Left kidney (tissue), 2 donors: ENCODE data around the gene CNTNAP2. TPM values are rescaled to one million over a fixed set of nuclear protein-coding genes. Genes with fewer than 3 reads are reported as not detected.
A peak's percentile ranks its signal among the peaks of the same experiment; 100 is the strongest.

Experiments used
- DNase-seq: peaks from one replicate; pipeline ENCODE4 v3.0.0-alpha.2; 2013
- polyA plus RNA-seq: library from polyadenylated mRNA; unstranded; fragments of 120-200 nt; gene quantifications from one replicate; pipeline ENCODE4 v1.2.1, GENCODE V29; 2013; ENCODE audit not compliant: insufficient read length

The CNTNAP2 gene
- polyA plus RNA-seq, 1 donor = 26.4 TPM

GRCh38 chr7:148104136-148104716 lies 1987.6 kb downstream of the CNTNAP2 start:
- no peak for DNase-seq

GRCh38 chr7:148104924-148105323 lies 1988.3 kb downstream of the CNTNAP2 start:
- no peak for DNase-seq

DNA sequence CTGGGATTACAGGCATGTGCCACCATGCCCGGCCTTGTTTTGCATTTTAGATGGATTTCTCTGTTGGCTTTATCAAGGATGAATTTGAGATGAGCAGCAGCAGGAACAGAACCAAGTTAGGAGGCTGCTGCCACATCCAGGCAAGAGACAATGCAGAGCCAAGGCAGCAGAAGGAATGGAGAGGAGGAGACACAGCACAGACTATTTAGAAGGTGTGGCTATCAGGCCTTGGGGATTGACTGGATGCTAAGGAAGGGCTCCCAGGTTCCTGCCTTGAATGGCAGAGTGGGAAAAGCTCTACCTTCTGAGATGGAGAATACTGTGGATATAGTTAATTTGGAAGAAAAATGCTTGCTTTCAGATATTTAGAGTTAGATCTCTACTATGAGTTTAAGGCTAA lies 1989.3 kb downstream of the CNTNAP2 start:
- DNase-seq = no peak

- no peak for DNase-seq
These were observed 1991.0 kb downstream of the CNTNAP2 start for GRCh38 chr7:148107443-148108127.

DNA sequence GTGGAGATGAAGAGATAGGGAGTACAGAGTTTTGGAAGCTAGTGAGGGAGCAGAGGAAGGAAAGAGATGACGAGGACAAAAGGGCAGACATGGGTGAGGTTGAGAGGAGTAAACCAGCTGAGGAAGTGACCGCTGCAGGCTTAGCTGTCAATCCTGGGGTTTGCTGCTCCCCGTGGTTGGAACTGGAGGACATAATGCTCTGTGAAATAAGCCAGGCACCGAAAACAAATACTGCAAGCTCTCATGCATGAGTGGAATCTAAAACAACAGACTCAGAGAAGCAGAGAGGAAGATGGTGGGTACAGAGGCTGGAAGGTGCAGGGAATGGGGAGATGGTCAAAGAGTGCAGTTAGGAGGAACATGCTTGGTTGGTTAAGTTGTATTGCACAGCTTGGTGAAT lies 1991.8 kb downstream of the CNTNAP2 start:
- DNase-seq = no peak

DNA sequence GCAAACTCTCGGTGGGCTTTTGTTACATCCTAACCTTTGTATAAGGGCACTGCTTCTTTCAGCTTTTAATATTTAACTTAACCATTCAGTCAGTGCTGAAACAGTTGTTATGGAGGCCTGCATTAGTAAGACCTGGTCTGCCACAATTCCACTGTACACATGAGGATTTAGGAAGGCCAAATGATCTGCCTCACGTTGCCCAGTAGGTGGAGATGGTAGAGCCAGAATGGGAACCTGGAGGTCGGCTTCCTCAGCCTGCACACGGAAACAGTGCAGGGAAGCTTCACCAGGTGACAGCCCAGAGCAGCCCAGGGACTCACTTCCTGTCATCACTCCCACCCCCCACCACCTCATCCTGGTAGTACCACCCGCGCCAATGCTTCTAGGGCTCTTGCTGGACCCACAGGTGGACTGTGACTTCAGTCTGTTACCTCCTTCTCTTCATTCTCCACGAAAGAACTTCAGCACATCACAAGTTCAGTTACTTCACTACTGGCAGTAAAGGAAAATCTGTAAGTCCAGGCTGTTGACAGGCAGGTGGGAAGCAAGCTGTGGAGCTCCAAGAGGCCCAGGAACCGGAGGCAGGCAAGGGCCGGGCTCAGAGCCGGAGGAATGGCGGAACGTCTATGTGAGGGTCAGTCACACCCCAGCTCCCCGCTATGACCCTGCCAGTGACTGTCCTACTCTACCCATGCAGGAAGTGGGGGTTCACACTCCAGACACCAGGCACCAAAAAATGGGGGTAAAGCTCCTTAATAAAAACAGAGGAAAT lies 1993.7 kb downstream of the CNTNAP2 start:
- no peak for DNase-seq

GRCh38 chr7:148114804-148115203 lies 1998.2 kb downstream of the CNTNAP2 start:
- DNase-seq = no peak

- no peak for DNase-seq
These were observed 1998.7 kb downstream of the CNTNAP2 start for GRCh38 chr7:148115308-148115707.

DNA sequence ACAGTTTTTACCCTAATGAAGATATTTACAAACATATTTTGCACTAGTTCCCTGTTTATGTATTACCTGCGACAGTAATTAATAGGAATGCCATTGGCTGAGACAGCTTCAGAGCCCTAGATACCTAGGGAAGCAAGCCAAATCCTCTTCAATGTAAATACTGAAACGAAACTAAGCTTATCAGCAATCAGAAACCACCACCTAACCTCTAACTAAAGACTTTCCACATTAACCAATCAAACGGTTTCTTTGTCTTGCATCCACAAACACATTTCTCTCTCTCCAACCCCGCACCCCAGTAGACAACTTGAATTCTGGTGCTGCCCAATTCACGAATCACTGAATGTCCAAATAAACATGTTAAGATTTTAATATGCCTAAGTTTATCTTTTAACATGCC lies 1999.6 kb downstream of the CNTNAP2 start:
- no peak for DNase-seq

DNA sequence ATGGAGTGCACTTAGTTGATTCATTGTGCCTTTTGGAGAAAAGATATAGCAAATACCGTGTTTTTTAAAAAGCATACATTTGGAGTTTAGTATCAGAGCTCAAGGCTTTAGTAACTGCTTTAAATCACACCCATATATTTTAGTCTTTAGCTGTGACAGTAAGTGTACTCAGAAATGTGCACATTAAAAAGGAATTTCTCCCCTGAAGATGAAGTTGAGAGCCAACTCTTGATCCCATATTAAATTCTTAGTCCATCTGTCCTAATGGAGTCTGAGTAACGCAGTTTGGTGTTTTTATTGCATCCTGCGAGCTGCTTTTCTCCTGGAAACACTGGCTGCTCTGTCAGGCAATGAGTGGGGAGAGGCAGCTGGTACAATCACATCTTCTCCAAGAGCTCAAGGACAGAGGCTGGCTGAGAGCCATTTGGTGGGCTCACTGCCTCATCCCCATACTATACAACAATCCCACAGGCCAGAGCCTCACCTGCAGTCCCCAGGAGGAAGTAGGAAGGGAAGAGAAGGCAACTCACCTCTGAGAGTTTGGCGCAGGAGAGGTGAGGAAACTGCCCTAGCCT lies 2000.3 kb downstream of the CNTNAP2 start:
- no peak for DNase-seq

DNA sequence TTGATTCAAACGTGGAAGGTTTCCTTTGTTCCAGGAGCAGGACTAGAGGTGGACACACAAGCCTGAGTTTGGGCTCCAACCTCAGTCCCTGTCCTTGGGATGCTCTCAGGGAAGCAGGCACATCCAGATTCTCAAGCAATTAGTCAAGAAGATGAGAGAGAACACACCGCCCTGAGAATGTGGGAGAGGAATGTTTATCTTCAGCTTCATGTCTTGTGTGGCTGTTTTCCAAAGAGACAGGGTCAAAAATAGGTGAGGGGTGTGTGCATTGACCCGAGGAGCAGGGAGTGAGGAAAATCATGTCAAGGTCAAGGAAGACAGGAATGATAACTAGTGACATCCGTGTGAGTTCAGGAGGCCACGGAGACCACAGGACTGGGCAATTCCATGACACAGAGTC lies 2001.8 kb downstream of the CNTNAP2 start:
- no peak for DNase-seq

DNA sequence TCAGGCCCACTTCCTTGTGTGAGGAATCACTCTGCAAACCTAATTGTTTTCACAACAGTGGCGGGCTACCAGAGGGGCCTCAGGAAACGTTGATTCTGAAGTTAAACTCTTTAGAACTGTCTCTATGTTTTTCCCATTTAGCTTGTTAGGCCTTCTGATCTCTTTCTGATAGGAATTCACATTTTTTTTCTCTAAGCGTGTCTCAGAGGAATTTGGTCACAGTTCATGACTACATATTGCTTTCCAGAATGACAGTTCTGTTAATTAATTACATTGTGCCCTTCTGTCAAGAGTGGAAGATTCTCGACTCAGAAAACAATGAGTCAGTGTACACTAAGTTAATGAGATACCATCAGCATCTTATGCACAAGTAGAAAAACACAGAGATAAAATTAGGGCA lies 2004.8 kb downstream of the CNTNAP2 start:
- no peak for DNase-seq

DNA sequence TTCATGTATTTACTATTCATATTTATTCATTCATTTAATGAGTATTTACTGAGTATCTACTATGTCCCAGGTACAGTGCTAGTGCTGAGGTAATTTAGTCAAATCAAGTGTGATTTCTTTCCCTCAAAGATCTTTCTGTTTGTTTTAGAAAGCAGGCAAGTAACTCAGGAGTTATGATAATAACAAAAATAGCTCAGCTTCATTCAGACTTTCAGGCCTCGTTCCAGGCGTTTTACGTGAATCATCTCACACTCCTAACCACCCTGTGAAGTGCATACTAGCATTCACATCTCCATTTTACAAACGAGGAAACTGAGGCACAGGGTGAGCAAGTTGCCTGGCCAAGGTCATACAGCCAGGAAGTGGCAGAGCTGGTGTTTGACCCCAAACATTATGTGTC lies 2005.2 kb downstream of the CNTNAP2 start:
- no peak for DNase-seq

GRCh38 chr7:148124477-148124876 lies 2007.9 kb downstream of the CNTNAP2 start:
- DNase-seq = no peak

GRCh38 chr7:148127374-148127773 lies 2010.8 kb downstream of the CNTNAP2 start:
- no peak for DNase-seq

DNA sequence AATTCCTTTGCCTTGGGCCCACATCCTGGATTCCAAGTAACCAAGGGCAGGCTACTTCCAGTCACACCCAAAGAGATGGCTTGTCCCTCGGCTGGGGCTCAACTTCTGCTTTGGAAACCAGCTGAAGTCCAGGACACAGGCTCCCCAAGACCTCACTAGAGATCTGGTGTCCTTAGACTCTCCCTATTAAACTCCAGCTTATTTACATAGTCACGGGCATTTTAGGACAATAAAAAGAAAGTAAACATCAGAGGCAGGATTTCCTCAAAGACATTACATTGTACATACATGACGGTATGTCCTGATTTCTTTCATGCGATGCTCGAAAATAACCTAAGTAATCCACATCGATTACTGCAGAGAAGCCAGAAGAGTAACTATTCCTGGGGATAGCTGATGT lies 2012.4 kb downstream of the CNTNAP2 start:
- DNase-seq = no peak

DNA sequence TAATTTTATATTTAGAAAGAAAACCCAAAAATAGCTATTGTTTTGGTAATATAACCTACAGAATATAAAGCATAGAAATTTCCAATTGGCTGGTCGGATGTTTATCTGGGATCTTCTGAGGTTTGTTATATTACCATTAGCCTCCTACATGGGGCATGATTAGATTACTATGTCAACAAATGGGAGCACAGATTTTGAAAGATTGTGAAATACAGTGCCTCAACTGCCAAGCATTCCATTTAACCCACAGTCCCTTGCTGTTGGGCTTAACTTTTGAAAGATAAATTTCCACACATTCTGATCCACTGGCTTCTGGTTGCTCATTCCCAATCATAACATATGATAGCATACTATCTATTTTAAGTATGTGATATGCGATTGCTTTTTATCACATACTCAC lies 2018.5 kb downstream of the CNTNAP2 start:
- no peak for DNase-seq

GRCh38 chr7:148135997-148136396 lies 2019.4 kb downstream of the CNTNAP2 start:
- no peak for DNase-seq

DNA sequence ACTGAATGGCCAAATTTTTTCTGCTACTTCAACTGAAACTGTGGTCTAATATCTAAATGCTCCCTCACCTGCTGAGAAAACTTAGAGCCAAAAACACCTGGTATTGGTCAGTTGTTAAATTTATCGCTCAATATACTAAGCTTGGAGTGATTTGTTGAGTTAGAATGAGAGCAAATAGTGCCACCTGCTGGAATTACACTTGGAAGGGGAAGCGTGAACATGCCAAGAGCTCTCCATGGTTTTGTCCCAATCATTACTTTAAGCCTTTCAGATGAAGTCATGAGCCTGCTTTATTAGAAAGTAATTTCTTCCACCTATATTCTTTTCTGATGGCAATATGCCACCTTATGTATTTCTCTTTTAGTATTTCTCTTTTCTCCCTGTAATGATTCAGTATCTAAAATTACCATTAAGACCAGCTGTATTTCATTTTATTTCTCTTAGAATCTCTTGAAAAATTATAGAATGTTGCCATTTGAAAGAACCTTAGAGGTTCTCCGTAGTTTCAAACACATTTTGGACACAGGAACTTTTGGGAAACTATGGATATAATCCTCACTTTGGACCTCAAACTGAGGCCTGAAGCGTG lies 2026.2 kb downstream of the CNTNAP2 start:
- peak; percentile 73 for DNase-seq

DNA sequence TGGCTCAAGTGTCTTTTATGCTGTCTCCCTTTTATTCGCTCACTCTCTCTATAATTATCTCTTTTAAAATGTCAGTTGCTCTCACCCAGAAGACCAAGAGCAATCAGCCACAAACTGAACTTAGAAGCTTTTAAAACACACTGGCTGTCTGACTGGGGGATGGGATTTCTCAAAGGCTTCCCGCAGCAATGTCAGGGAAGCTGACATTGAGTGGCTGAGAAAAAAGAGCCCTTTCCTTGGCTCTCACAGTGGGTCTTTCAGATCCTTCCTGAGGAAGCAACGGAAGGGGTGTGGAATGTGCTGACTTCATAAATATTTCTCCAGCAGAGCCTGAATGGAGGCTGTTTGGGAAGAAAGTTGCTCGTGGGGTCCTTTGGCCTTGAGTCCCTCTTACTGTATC lies 2028.2 kb downstream of the CNTNAP2 start:
- no peak for DNase-seq

DNA sequence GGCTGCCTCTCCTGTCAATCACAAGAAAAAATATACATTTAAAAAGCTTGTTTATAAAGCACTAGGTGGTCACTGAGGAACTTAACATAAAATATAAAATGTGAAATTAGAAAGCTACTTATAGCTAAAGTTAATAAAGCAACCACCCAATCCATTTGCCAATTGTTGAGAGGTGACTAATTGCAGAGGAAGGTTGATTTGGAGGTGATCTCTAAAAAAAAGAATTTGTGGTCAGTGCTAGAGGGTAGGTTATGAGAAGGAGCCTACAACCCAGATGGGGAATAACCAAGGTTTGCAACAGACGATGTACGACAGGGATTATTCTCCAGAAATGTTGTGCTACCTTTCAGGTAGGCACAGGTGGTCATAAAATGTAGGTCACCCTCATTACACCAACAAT lies 2029.7 kb downstream of the CNTNAP2 start:
- no peak for DNase-seq

GRCh38 chr7:148147438-148147837 lies 2030.8 kb downstream of the CNTNAP2 start:
- DNase-seq = no peak

DNA sequence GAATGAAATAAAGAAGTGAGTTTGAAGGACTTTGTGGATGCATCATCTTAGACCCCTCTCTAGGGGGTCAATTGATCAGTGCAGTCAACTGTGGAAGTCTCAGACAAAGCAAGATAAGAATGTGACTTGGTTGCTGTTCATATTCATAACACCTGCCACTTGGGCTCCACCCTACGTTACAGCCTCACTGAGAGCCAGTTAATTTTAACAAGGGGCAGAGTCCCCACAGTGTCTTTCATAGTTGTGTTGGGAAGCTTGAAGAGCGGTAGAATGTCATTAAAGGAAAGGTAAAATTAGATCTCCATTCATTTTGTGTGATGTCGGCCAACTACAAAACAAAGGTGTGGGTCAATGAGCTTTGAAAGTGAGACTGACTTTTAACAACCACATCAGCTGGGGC lies 2031.9 kb downstream of the CNTNAP2 start:
- DNase-seq = no peak
